ENCODE measurements around the gene PRRT3. TPM values are rescaled to one million over a fixed set of nuclear protein-coding genes. Genes with fewer than 3 reads are reported as not detected.

PRRT3 gene
- total and polyA plus RNA-seq, 9 of the 15 experiments (the other 6 are each of a cell fraction or from before 2014, with no cell fraction given): 0.06 to 1.9 (median 1.2) TPM

DNA sequence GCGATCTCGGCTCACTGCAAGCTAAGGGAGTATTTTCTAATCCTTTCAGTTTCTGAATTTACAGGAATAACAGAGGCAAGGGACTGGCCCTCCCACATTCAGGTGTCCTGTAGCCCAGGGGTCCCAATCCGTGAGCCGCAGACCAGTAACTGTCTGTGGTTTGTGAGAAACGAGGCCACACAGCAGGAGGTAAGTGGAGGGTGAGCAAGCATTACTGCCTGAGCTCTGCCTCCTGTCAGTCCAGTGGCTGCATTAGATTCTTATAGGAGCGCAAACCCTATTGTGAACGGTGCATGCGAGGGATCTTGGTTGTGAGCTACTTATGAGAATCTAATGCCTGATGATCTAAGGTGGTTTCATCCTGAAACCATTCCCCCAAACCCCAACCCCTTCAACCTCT lies 40.3 kb downstream of the PRRT3 start (continued):
- TF ChIP-seq JUND (IDR thresholded peaks at IDR 0.05; ENCODE audit: borderline replicate concordance, low read depth, low read length): 0 out of 2 replicates have a peak, but pooled peaks have one; percentile 16
- TF ChIP-seq JUND (tag; IDR thresholded peaks at IDR 0.05; ENCODE audit: borderline replicate concordance, low read depth, low read length): no peak
- TF ChIP-seq RCOR1 (IDR thresholded peaks at IDR 0.05; ENCODE audit: borderline replicate concordance in 1 of 2, low read depth in 2 of 2, low read length in 2 of 2): 0 out of 4 replicates have a peak, but pooled peaks of 1 of the 2 experiments have one; percentile 21
- 0 out of 4 replicates have a peak, but pooled peaks of 1 of the 2 experiments have one; percentile 6 for TF ChIP-seq NONO (IDR thresholded peaks at IDR 0.05; ENCODE audit: low read depth in 2 of 2, low read length in 1 of 2)
- TF ChIP-seq GABPA (tag; conservative IDR thresholded peaks at IDR 0.05; ENCODE audit: low read depth): no peak
- TF ChIP-seq HDAC2 (IDR thresholded peaks at IDR 0.05): no peak
- TF ChIP-seq, protein P1, sequence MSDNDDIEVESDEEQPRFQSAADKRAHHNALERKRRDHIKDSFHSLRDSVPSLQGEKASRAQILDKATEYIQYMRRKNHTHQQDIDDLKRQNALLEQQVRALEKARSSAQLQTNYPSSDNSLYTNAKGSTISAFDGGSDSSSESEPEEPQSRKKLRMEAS (CRISPR knock-in tag; IDR thresholded peaks at IDR 0.05): 0 out of 2 replicates have a peak, but pooled peaks have one; percentile 2
- 0 out of 2 replicates have a peak, but pooled peaks have one; percentile 20 for TF ChIP-seq CXXC5 (CRISPR knock-in tag; IDR thresholded peaks at IDR 0.05)
- TF ChIP-seq ZNF175 (CRISPR knock-in tag; IDR thresholded peaks at IDR 0.05; ENCODE audit: low read depth): no peak
- TF ChIP-seq, protein P2, sequence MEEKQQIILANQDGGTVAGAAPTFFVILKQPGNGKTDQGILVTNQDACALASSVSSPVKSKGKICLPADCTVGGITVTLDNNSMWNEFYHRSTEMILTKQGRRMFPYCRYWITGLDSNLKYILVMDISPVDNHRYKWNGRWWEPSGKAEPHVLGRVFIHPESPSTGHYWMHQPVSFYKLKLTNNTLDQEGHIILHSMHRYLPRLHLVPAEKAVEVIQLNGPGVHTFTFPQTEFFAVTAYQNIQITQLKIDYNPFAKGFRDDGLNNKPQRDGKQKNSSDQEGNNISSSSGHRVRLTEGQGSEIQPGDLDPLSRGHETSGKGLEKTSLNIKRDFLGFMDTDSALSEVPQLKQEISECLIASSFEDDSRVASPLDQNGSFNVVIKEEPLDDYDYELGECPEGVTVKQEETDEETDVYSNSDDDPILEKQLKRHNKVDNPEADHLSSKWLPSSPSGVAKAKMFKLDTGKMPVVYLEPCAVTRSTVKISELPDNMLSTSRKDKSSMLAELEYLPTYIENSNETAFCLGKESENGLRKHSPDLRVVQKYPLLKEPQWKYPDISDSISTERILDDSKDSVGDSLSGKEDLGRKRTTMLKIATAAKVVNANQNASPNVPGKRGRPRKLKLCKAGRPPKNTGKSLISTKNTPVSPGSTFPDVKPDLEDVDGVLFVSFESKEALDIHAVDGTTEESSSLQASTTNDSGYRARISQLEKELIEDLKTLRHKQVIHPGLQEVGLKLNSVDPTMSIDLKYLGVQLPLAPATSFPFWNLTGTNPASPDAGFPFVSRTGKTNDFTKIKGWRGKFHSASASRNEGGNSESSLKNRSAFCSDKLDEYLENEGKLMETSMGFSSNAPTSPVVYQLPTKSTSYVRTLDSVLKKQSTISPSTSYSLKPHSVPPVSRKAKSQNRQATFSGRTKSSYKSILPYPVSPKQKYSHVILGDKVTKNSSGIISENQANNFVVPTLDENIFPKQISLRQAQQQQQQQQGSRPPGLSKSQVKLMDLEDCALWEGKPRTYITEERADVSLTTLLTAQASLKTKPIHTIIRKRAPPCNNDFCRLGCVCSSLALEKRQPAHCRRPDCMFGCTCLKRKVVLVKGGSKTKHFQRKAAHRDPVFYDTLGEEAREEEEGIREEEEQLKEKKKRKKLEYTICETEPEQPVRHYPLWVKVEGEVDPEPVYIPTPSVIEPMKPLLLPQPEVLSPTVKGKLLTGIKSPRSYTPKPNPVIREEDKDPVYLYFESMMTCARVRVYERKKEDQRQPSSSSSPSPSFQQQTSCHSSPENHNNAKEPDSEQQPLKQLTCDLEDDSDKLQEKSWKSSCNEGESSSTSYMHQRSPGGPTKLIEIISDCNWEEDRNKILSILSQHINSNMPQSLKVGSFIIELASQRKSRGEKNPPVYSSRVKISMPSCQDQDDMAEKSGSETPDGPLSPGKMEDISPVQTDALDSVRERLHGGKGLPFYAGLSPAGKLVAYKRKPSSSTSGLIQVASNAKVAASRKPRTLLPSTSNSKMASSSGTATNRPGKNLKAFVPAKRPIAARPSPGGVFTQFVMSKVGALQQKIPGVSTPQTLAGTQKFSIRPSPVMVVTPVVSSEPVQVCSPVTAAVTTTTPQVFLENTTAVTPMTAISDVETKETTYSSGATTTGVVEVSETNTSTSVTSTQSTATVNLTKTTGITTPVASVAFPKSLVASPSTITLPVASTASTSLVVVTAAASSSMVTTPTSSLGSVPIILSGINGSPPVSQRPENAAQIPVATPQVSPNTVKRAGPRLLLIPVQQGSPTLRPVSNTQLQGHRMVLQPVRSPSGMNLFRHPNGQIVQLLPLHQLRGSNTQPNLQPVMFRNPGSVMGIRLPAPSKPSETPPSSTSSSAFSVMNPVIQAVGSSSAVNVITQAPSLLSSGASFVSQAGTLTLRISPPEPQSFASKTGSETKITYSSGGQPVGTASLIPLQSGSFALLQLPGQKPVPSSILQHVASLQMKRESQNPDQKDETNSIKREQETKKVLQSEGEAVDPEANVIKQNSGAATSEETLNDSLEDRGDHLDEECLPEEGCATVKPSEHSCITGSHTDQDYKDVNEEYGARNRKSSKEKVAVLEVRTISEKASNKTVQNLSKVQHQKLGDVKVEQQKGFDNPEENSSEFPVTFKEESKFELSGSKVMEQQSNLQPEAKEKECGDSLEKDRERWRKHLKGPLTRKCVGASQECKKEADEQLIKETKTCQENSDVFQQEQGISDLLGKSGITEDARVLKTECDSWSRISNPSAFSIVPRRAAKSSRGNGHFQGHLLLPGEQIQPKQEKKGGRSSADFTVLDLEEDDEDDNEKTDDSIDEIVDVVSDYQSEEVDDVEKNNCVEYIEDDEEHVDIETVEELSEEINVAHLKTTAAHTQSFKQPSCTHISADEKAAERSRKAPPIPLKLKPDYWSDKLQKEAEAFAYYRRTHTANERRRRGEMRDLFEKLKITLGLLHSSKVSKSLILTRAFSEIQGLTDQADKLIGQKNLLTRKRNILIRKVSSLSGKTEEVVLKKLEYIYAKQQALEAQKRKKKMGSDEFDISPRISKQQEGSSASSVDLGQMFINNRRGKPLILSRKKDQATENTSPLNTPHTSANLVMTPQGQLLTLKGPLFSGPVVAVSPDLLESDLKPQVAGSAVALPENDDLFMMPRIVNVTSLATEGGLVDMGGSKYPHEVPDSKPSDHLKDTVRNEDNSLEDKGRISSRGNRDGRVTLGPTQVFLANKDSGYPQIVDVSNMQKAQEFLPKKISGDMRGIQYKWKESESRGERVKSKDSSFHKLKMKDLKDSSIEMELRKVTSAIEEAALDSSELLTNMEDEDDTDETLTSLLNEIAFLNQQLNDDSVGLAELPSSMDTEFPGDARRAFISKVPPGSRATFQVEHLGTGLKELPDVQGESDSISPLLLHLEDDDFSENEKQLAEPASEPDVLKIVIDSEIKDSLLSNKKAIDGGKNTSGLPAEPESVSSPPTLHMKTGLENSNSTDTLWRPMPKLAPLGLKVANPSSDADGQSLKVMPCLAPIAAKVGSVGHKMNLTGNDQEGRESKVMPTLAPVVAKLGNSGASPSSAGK (IDR thresholded peaks at IDR 0.05): 0 out of 2 replicates have a peak, but pooled peaks have one; percentile 2
- TF ChIP-seq, protein P3, sequence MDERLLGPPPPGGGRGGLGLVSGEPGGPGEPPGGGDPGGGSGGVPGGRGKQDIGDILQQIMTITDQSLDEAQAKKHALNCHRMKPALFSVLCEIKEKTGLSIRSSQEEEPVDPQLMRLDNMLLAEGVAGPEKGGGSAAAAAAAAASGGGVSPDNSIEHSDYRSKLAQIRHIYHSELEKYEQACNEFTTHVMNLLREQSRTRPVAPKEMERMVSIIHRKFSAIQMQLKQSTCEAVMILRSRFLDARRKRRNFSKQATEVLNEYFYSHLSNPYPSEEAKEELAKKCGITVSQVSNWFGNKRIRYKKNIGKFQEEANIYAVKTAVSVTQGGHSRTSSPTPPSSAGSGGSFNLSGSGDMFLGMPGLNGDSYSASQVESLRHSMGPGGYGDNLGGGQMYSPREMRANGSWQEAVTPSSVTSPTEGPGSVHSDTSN (CRISPR knock-in tag; IDR thresholded peaks at IDR 0.05; ENCODE audit: low read depth): no peak
- TF ChIP-seq, protein P3 (tag; conservative IDR thresholded peaks at IDR 0.05; ENCODE audit: low read depth): 0 out of 2 replicates have a peak, but pooled peaks have one; percentile 15
- TF ChIP-seq RAD21 (CRISPR knock-in tag; conservative IDR thresholded peaks at IDR 0.05 in 1 of 2, IDR thresholded peaks at IDR 0.05 in 1 of 2): no peak

Measured in K562 (cell line).